Calu3 (cell line): Measurements from ENCODE around the gene TDRD12. TPM values are rescaled to one million over a fixed set of nuclear protein-coding genes. Genes with fewer than 3 reads are reported as not detected.
"Not testable (repeated sequence)": the region's sequence is repeated elsewhere in the genome, so short reads cannot be mapped to it uniquely, and the experiment has no call there.

Source experiments
- BruUV-seq: library from RNA; stranded (reverse); fragments of 400-500 nt; replicated peaks from 2 replicates; lab custom pipeline; 2021; lab: Mats Ljungman, UMichigan
- CTCF ChIA-PET: fragments of 300-600 bp; sonication (Branson Sonifier 250); formaldehyde crosslinking; loops from one replicate; lab custom pipeline; 2022; ENCODE audit warnings: antibody characterized with exemption; lab: Charles Lee
- DNase-seq: peaks from one replicate; pipeline ENCODE4 v3.0.0; 2022
- H3K27ac Mint-ChIP-seq: one replicate; pipeline ENCODE4 v1.8.0; 2022; ENCODE audit warnings: mixed read lengths; ENCODE audit not compliant: unreplicated experiment
- H3K27me3 Mint-ChIP-seq: one replicate; pipeline ENCODE4 v1.8.0; 2022; ENCODE audit warnings: mixed read lengths; ENCODE audit not compliant: unreplicated experiment
- H3K36me3 Mint-ChIP-seq: one replicate; pipeline ENCODE4 v1.8.0; 2022; ENCODE audit warnings: mild to moderate bottlenecking, moderate library complexity, mixed read lengths; ENCODE audit not compliant: insufficient read depth, unreplicated experiment
- H3K4me1 Mint-ChIP-seq: one replicate; pipeline ENCODE4 v1.8.0; 2022; ENCODE audit warnings: mild to moderate bottlenecking, low read depth, mixed read lengths; ENCODE audit not compliant: unreplicated experiment
- H3K4me3 Mint-ChIP-seq: one replicate; pipeline ENCODE4 v1.8.0; 2022; ENCODE audit warnings: mild to moderate bottlenecking, low read depth, moderate library complexity, mixed read lengths; ENCODE audit not compliant: unreplicated experiment
- H3K9me3 Mint-ChIP-seq: one replicate; pipeline ENCODE4 v1.8.0; 2022; ENCODE audit warnings: low read depth, mixed read lengths; ENCODE audit not compliant: unreplicated experiment
- intact Hi-C: fragments of 100-400 bp; cut with micrococcal nuclease; formaldehyde crosslinking; loops from one replicate; pipeline ENCODE4 v1.10.0; 2022; ENCODE audit not compliant: unreplicated experiment
- total RNA-seq: library from RNA; stranded (reverse); gene quantifications from 2 replicates; pipeline ENCODE4 v1.2.3, GENCODE V29; 2022
- TF ChIP-seq, protein P1 (sequence below): fragments of 200-600 bp; IDR thresholded peaks from one replicate; pipeline ENCODE4 v1.8.0; 2022; ENCODE audit warnings: antibody characterized with exemption; ENCODE audit not compliant: unreplicated experiment

Gene TDRD12
- total RNA-seq, 1 experiment from 2014 or later, result 0.33 TPM

- CTCF ChIA-PET, result interaction anchor here (0.6 kb wide), 1 partner anchor 1533 kb away, joined by 4 read pairs; no protein-coding TSS in a partner anchor
- no peak for DNase-seq
- Mint-ChIP-seq H3K9me3 (no peaks in the 10 kb centered on the region), H3K4me3 (no peak overlapping the region), H3K27ac (no peak overlapping the region), H3K4me1 (no peaks in the 10 kb centered on the region), H3K27me3 (peaks cover 31% of the 10 kb centered on the region), H3K36me3 (no peaks in the 10 kb centered on the region)
- TF ChIP-seq, protein P1, sequence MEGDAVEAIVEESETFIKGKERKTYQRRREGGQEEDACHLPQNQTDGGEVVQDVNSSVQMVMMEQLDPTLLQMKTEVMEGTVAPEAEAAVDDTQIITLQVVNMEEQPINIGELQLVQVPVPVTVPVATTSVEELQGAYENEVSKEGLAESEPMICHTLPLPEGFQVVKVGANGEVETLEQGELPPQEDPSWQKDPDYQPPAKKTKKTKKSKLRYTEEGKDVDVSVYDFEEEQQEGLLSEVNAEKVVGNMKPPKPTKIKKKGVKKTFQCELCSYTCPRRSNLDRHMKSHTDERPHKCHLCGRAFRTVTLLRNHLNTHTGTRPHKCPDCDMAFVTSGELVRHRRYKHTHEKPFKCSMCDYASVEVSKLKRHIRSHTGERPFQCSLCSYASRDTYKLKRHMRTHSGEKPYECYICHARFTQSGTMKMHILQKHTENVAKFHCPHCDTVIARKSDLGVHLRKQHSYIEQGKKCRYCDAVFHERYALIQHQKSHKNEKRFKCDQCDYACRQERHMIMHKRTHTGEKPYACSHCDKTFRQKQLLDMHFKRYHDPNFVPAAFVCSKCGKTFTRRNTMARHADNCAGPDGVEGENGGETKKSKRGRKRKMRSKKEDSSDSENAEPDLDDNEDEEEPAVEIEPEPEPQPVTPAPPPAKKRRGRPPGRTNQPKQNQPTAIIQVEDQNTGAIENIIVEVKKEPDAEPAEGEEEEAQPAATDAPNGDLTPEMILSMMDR, result no peak
- no TSS peak for BruUV-seq
- intact Hi-C loops, result no loop called here
Observed at GRCh38 chr19:32829345-32829896, 109.9 kb downstream of the TDRD12 start.

- Mint-ChIP-seq H3K4me3 (no peak overlapping the region), H3K9me3 (no peaks in the 10 kb centered on the region), H3K27ac (no peak overlapping the region), H3K4me1 (no peaks in the 10 kb centered on the region), H3K27me3 (peaks cover 21% of the 10 kb centered on the region), H3K36me3 (no peaks in the 10 kb centered on the region)
- intact Hi-C loops, result no loop called here
- no peak for DNase-seq
- TF ChIP-seq, protein P1, result no peak
- CTCF ChIA-PET, result interaction anchor here (0.6 kb wide), 2 partner anchors 222 to 1534 kb away, joined by 4 to 5 read pairs; no protein-coding TSS in a partner anchor
- no TSS peak for BruUV-seq
Observed at GRCh38 chr19:32830231-32831014, 110.9 kb downstream of the TDRD12 start.

DNA sequence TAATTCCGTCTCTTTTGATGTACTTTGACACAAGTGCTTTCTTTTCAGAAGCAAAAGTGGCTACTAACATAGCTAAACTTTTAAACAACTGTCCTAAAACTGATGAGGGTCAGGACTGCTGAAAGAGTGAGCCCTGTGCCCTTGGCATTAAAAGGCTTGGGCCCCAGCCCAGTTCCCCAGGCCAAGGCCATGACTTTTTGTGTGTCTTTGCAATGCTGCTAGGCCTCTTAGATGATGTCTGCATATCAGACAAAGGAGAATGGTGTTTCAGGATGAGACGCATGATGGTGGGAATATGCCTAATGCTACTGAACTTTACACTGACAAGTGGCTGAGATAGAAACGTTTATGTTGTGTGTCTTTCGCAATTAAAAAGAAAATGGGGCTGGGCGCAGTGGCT, 112.0 kb downstream of the TDRD12 start:
- H3K27me3 Mint-ChIP-seq, result peaks cover 17% of the 10 kb centered on the region

DNA sequence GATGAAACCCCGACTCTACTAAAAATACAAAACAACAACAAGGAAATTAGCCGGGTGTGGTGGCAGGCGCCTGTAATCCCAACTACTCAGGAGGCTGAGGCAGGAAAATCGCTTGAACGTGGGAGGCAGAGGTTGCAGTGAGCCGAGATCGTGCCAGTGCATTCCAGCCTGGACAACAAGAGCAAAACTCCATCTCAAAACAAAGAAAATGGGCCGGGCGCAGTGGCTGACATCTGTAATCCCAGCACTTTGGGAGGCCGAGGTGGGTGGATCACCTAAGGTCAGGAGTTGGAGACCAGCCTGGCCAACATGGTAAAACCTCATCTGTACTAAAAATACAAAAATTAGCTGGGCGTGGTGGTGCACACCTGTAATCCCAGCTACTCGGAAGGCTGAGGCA, 112.5 kb downstream of the TDRD12 start:
- H3K9me3 Mint-ChIP-seq, H3K4me1 Mint-ChIP-seq, H3K27ac Mint-ChIP-seq, H3K4me3 Mint-ChIP-seq, DNase-seq, BruUV-seq, H3K36me3 Mint-ChIP-seq, intact Hi-C loops: not testable (repeated sequence)
- CTCF ChIA-PET, result interaction anchor here (0.6 kb wide), 1 partner anchor 28 kb away, joined by 3 read pairs; no protein-coding TSS in a partner anchor
- H3K27me3 Mint-ChIP-seq, result peaks cover 13% of the 10 kb centered on the region

More for the DNA sequence above, 112.0 kb downstream of the TDRD12 start:
- TF ChIP-seq, protein P1, result no peak
- Mint-ChIP-seq H3K9me3 (no peaks in the 10 kb centered on the region), H3K27ac (no peak overlapping the region), H3K36me3 (no peaks in the 10 kb centered on the region), H3K4me1 (no peaks in the 10 kb centered on the region), H3K4me3 (no peak overlapping the region)
- intact Hi-C loops, result no loop called here
- BruUV-seq, result no TSS peak
- no peak for DNase-seq
- CTCF ChIA-PET, result no interaction called here

GRCh38 chr19:32832825-32833224, 113.3 kb downstream of the TDRD12 start:
- CTCF ChIA-PET, H3K4me1 Mint-ChIP-seq, H3K27ac Mint-ChIP-seq, H3K36me3 Mint-ChIP-seq, DNase-seq, intact Hi-C loops, H3K9me3 Mint-ChIP-seq, BruUV-seq, H3K27me3 Mint-ChIP-seq, H3K4me3 Mint-ChIP-seq: not testable (repeated sequence)

DNA sequence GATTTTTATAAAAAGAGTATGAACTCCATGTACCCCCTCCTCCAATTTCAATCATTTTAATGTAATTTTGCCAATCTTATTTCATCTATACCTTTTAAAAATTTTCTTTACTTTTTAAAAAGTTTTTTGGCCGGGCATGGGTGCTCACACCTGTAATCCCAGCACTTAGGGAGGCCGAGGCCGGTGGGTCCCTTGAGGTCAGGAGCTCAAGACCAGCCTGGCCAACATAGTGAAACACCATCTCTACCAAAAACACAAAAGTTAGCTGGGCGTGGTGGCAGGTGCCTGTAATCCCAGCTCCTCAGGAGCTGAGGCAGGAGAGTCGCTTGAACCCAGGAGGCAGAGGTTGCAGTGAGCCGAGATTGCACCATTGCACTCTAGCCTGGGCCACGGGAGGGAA, 113.8 kb downstream of the TDRD12 start:
- H3K9me3 Mint-ChIP-seq, H3K27me3 Mint-ChIP-seq, H3K4me1 Mint-ChIP-seq, intact Hi-C loops, H3K36me3 Mint-ChIP-seq, BruUV-seq, DNase-seq, H3K4me3 Mint-ChIP-seq, H3K27ac Mint-ChIP-seq: not testable (repeated sequence)
- CTCF ChIA-PET, result interaction anchor here (0.6 to 0.7 kb wide), 2 partner anchors 320 to 1487 kb away, joined by 3 to 6 read pairs; no protein-coding TSS in a partner anchor
